ENCODE data around the gene GRM4. TPM values are rescaled to one million over a fixed set of nuclear protein-coding genes. Genes with fewer than 3 reads are reported as not detected.

Gene GRM4
- polyA plus RNA-seq, 1 experiment = 0.06 TPM

GRCh38 chr6:34169897-34170296 lies 24.0 kb upstream of the GRM4 start:
- POLR2A ChIA-PET = no interaction called here
- Histone ChIP-seq H3K4me3 (ENCODE audit: low read depth, low read length) (no peak overlapping the region), H3K27me3 (ENCODE audit: control insufficient read depth, insufficient read depth, low read length) (no peaks in the 10 kb centered on the region), H3K36me3 (ENCODE audit: control insufficient read depth, insufficient read depth, low read length) (no peaks in the 10 kb centered on the region)
- TF ChIP-seq, protein P1, sequence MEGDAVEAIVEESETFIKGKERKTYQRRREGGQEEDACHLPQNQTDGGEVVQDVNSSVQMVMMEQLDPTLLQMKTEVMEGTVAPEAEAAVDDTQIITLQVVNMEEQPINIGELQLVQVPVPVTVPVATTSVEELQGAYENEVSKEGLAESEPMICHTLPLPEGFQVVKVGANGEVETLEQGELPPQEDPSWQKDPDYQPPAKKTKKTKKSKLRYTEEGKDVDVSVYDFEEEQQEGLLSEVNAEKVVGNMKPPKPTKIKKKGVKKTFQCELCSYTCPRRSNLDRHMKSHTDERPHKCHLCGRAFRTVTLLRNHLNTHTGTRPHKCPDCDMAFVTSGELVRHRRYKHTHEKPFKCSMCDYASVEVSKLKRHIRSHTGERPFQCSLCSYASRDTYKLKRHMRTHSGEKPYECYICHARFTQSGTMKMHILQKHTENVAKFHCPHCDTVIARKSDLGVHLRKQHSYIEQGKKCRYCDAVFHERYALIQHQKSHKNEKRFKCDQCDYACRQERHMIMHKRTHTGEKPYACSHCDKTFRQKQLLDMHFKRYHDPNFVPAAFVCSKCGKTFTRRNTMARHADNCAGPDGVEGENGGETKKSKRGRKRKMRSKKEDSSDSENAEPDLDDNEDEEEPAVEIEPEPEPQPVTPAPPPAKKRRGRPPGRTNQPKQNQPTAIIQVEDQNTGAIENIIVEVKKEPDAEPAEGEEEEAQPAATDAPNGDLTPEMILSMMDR (IDR thresholded peaks at IDR 0.05; ENCODE audit: insufficient read depth, low read depth, low read length) = no peak
- CTCF ChIA-PET = interaction anchor here (0.7 kb wide), 2 partner anchors 122 to 1267 kb away, joined by 3 read pairs; no protein-coding TSS in a partner anchor
- DNase-seq (ENCODE audit: low read depth) = no peak

DNA sequence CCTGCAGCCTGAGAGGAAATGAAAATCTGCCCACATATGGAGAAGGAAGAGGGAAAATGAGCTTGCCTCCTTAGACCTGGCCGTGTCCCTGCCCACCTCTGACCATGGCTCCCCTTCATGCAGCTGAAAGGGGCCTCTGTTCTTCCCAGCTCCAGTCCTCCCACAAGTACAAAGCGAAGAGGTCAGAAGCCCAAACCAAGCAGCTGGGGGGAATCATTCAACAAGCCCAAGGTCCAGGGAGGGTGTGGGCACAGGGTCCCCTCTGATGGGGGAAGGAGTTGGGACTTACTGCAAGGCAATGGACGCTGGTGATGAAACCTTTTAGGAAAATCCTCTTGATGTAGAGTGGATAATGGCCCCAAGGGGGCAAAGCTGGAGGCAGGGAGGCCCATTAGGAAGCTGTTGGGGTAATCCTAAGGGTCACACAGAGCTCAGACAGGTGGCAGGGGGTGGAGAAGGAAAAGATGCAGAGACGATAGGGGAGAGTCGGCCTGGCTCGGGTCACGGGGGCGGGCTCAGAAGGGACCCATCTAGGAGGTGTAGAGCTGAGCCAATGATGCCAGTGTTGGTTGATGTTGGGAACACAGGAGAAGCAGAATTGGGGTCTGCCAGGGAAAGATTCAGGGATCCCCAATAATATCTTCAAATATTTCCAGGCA lies 16.1 kb upstream of the GRM4 start:
- TF ChIP-seq, protein P1 (IDR thresholded peaks at IDR 0.05; ENCODE audit: insufficient read depth, low read depth, low read length) = no peak
- POLR2A ChIA-PET = no interaction called here
- no peaks in the 10 kb centered on the region; the same call in 1 of the 2 replicates for H3K27me3 ChIP-seq (ENCODE audit: control insufficient read depth, insufficient read depth, low read length)
- DNase-seq (ENCODE audit: low read depth) = no peak
- CTCF ChIA-PET = interaction anchor here (0.6 to 3.0 kb wide), 8 partner anchors 8 to 978 kb away, joined by 3 to 19 read pairs (median 5); no protein-coding TSS in a partner anchor
- no peak overlapping the region for H3K4me3 ChIP-seq (ENCODE audit: low read depth, low read length)
- H3K36me3 ChIP-seq (ENCODE audit: control insufficient read depth, insufficient read depth, low read length) = no peaks in the 10 kb centered on the region

DNA sequence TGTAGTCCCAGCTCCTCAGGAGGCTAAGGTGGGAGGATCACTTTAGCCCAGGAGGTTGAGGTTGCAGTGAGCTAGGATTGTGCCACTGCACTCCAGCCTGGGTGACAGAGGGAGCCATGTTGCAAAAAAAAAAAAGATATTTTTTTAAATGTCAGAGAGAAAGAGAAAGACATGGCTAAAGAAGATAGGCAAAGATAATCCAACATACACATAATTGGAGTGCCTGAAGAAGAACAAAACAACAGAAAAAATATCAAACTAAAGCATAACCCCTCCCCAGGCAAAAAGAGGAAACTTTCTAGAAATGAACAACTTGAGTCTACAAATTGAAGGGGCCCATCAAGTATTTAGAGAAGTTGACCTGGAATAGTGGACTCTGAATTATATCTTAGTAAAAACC lies 14.0 kb upstream of the GRM4 start:
- TF ChIP-seq, protein P1 (IDR thresholded peaks at IDR 0.05; ENCODE audit: insufficient read depth, low read depth, low read length) = no peak
- ChIA-PET CTCF (interaction anchor here (1.4 kb wide), 1 partner anchor 389 kb away, joined by 3 read pairs; no protein-coding TSS in a partner anchor), POLR2A (no interaction called here)
- Histone ChIP-seq H3K4me3 (ENCODE audit: low read depth, low read length) (no peak overlapping the region), H3K36me3 (ENCODE audit: control insufficient read depth, insufficient read depth, low read length) (no peaks in the 10 kb centered on the region), H3K27me3 (ENCODE audit: control insufficient read depth, insufficient read depth, low read length) (peaks cover 7% of the 10 kb centered on the region)
- DNase-seq (ENCODE audit: low read depth) = no peak

DNA sequence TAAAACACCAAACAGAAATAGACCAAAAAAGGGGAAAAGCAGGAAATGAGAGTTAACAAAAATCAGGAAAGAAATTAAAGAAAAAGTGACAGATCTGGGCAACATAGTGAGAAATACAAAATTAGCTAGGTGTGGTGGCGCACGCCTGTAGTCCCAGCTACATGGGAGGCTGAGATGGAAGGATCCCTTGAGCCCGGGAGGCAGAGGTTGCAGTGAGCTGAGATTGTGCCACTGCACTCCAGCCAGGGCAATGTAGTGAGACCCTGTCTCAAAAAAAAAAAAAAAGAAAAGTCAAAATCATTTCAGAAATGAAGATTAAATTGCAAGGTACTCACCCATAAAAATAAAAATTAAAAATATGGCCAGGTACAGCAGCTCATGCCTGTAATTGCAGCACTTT lies 13.0 kb upstream of the GRM4 start:
- POLR2A ChIA-PET = no interaction called here

DNA sequence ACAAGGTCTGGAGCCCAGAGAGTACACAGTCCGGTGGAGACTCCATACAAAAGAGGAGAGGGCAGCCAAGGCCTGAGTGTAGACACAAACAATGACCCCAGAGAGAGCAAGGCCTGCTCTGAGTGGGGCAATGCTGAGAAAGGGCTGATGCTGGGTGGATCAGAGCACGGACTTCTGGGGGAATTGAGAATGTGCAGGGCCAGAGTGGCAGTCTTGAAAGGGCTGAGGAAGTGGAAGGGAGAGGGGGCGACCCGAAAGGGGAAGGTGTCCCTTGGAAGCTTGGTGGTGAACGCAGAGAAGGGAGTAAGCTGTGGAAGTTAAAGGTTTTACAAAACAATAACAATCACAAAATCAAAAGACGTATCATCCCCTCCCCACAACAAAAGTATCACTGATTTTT lies 12.0 kb upstream of the GRM4 start:
- ChIA-PET CTCF (interaction anchor here (0.7 to 7.2 kb wide), 5 partner anchors 104 to 390 kb away, joined by 3 to 57 read pairs (median 26); no protein-coding TSS in a partner anchor), POLR2A (no interaction called here)
- H3K4me3 ChIP-seq (ENCODE audit: low read depth, low read length) = no peak overlapping the region
- TF ChIP-seq, protein P1 (IDR thresholded peaks at IDR 0.05; ENCODE audit: insufficient read depth, low read depth, low read length) = no peak
- no peaks in the 10 kb centered on the region for H3K36me3 ChIP-seq (ENCODE audit: control insufficient read depth, insufficient read depth, low read length)
- peaks cover 11% of the 10 kb centered on the region for H3K27me3 ChIP-seq (ENCODE audit: control insufficient read depth, insufficient read depth, low read length)
- no peak for DNase-seq (ENCODE audit: low read depth)

More for the DNA sequence above, 13.0 kb upstream of the GRM4 start:
- H3K27me3 ChIP-seq (ENCODE audit: control insufficient read depth, insufficient read depth, low read length) = peaks cover 10% of the 10 kb centered on the region
- TF ChIP-seq, protein P1 (IDR thresholded peaks at IDR 0.05; ENCODE audit: insufficient read depth, low read depth, low read length) = no peak
- no peak for DNase-seq (ENCODE audit: low read depth)
- H3K4me3 ChIP-seq (ENCODE audit: low read depth, low read length) = no peak overlapping the region
- CTCF ChIA-PET = interaction anchor here (1.4 to 7.2 kb wide), 2 partner anchors 105 to 388 kb away, joined by 3 to 57 read pairs; no protein-coding TSS in a partner anchor
- H3K36me3 ChIP-seq (ENCODE audit: control insufficient read depth, insufficient read depth, low read length) = no peaks in the 10 kb centered on the region

Measured in BJ (cell line).